Measurements from ENCODE around the gene OBP2B. TPM values are rescaled to one million over a fixed set of nuclear protein-coding genes. Genes with fewer than 3 reads are reported as not detected.

Gene OBP2B
- total RNA-seq, 4 donors from 2014 or later: not detected

GRCh38 chr9:133200631-133201030 lies 8.4 kb downstream of the OBP2B start:
- H3K27me3 ChIP-seq: peaks cover 0 to 10% (median 10%) of the 10 kb centered on the region in 3 donors
- no peaks in the 10 kb centered on the region for H3K4me1 ChIP-seq
- intact Hi-C loops (cut with DNase I; ENCODE audit: low total_unique reads) (no loop called here), in situ Hi-C loops (cut with MboI; ENCODE audit: low sequenced_read_pairs in 4 of 4) (no loop called here)
- DNase-seq (no peak), ATAC-seq (no peak)
- no peak overlapping the region for H3K4me3 ChIP-seq
- H3K36me3 ChIP-seq: no peaks in the 10 kb centered on the region
- no peaks in the 10 kb centered on the region for H3K9me3 ChIP-seq
- H3K27ac ChIP-seq: no peak overlapping the region
- no peak for TF ChIP-seq CTCF (IDR thresholded peaks at IDR 0.05 in 4 of 5, conservative IDR thresholded peaks at IDR 0.05 in 1 of 5)
- no peak for TF ChIP-seq POLR2A (IDR thresholded peaks at IDR 0.05)

GRCh38 chr9:133199648-133200321 lies 9.3 kb downstream of the OBP2B start:
- DNase-seq (peak in 1 of 2 donors; percentile 4), ATAC-seq (no peak)
- H3K27ac ChIP-seq: peak overlapping the region; percentile 49 to 63 (median 55)
- intact Hi-C loops (cut with DNase I; ENCODE audit: low total_unique reads) (no loop called here), in situ Hi-C loops (cut with MboI; ENCODE audit: low sequenced_read_pairs in 4 of 4) (loop anchor here in 1 of 4 donors (25.0 kb wide), 1 partner anchor 288 kb away; the partner anchor contains the start of gene SLC2A6)
- H3K27me3 ChIP-seq: peaks cover 0 to 17% (median 17%) of the 10 kb centered on the region in 3 donors
- H3K9me3 ChIP-seq: peaks cover 0 to 7% (median 0%) of the 10 kb centered on the region in 3 donors
- no peaks in the 10 kb centered on the region for H3K36me3 ChIP-seq
- H3K4me3 ChIP-seq: peak overlapping the region; percentile 25 to 54 (median 39)
- no peaks in the 10 kb centered on the region for H3K4me1 ChIP-seq
- TF ChIP-seq CTCF (IDR thresholded peaks at IDR 0.05 in 4 of 5, conservative IDR thresholded peaks at IDR 0.05 in 1 of 5) (peak in 2 of 5 experiments; percentile 10 to 37), POLR2A (IDR thresholded peaks at IDR 0.05) (no peak)

GRCh38 chr9:133195029-133195428 lies 14.0 kb downstream of the OBP2B start:
- Histone ChIP-seq H3K36me3 (no peaks in the 10 kb centered on the region), H3K4me1 (no peaks in the 10 kb centered on the region), H3K9me3 (peaks cover 0 to 7% (median 0%) of the 10 kb centered on the region in 3 donors), H3K27me3 (peaks cover 4 to 29% (median 18%) of the 10 kb centered on the region in 3 donors), H3K4me3 (no peak overlapping the region), H3K27ac (no peak overlapping the region)
- ATAC-seq (no peak), DNase-seq (no peak)
- in situ Hi-C loops (cut with MboI; ENCODE audit: low sequenced_read_pairs in 4 of 4): loop anchor here in 1 of 4 donors (25.0 kb wide), 1 partner anchor 292 kb away; the partner anchor contains the start of gene SLC2A6
- TF ChIP-seq POLR2A (IDR thresholded peaks at IDR 0.05) (no peak), CTCF (IDR thresholded peaks at IDR 0.05 in 4 of 5, conservative IDR thresholded peaks at IDR 0.05 in 1 of 5) (no peak)
- intact Hi-C loops (cut with DNase I; ENCODE audit: low total_unique reads): no loop called here

- H3K9me3 ChIP-seq: peaks cover 0 to 7% (median 0%) of the 10 kb centered on the region in 3 donors
- DNase-seq (no peak), ATAC-seq (no peak)
- H3K27me3 ChIP-seq: peaks cover 4 to 29% (median 15%) of the 10 kb centered on the region in 3 donors
- intact Hi-C loops (cut with DNase I; ENCODE audit: low total_unique reads) (no loop called here), in situ Hi-C loops (cut with MboI; ENCODE audit: low sequenced_read_pairs in 4 of 4) (loop anchor here in 1 of 4 donors (25.0 kb wide), 1 partner anchor 293 kb away; the partner anchor contains the start of gene SLC2A6)
- H3K27ac ChIP-seq: no peak overlapping the region
- H3K36me3 ChIP-seq: no peaks in the 10 kb centered on the region
- no peaks in the 10 kb centered on the region for H3K4me1 ChIP-seq
- H3K4me3 ChIP-seq: no peak overlapping the region
- no peak for TF ChIP-seq CTCF (IDR thresholded peaks at IDR 0.05 in 4 of 5, conservative IDR thresholded peaks at IDR 0.05 in 1 of 5)
Observed at GRCh38 chr9:133194597-133194996, 14.5 kb downstream of the OBP2B start.
